HG03280 (cell line): ENCODE measurements around the gene TMTC2.
"Not testable (repeated sequence)": the region's sequence is repeated elsewhere in the genome, so short reads cannot be mapped to it uniquely, and the experiment has no call there.

Experiments used
- ATAC-seq: cut with Tn5 transposase; IDR thresholded peaks from one replicate; pipeline ENCODE4 v1.9.1; 2021; ENCODE audit warnings: mild to moderate bottlenecking, moderate library complexity; ENCODE audit not compliant: unreplicated experiment

The TMTC2 gene

DNA sequence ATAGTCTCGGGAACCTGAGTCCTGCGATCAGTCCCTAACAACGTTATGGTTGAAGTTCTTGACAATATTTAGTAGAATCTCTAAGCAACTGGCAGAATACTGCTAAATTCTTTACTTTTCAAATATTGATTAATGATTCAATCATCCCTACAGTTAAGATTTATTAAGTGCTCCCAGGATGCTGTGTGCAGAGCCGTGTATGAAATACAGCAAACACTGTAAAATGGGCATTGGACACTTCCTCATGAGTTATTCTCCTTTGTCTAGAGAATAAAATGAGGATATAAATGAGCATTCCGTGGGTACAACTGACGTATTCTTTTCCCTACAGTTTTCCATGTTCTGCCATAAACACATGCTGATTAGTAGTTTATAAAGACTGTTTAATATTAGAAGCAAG is 372.4 kb downstream of the TMTC2 start:
- no peak for ATAC-seq

- ATAC-seq: no peak
Observed at GRCh38 chr12:83065562-83065961, 378.9 kb downstream of the TMTC2 start.

GRCh38 chr12:83067981-83068380 is 381.3 kb downstream of the TMTC2 start:
- ATAC-seq: no peak

- no peak for ATAC-seq
Observed at GRCh38 chr12:83074358-83074894, 387.7 kb downstream of the TMTC2 start.

- ATAC-seq: no peak
Observed at GRCh38 chr12:83075471-83075870, 388.8 kb downstream of the TMTC2 start.

- no peak for ATAC-seq
Observed at GRCh38 chr12:83077041-83077440, 390.3 kb downstream of the TMTC2 start.

DNA sequence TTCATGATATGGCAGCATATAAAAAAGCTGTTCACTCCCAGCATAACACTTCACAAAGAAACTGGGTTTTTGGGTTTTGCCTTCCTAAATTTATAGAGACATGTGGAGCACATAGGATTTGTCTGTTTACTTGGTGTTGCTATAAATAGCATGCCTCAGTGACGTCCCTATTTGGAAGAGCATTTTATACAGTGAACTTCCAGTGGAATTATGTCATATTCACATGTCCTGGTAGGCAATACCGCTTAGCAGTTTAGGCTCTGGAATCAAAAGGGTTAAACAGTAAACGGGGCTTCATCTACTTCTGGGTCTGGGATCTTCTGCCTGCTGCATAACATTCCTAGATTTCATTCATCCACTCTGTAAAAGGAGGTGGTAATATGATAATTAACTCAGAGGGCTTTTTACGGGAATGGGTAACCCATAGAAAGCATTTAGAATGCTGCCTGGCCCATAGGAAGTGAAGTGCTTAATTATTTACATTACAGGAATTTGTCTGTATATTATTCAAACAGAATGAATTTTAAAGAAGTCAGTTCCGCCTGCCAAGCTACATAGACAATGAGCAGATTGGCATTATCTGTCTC is 396.1 kb downstream of the TMTC2 start:
- ATAC-seq: no peak

DNA sequence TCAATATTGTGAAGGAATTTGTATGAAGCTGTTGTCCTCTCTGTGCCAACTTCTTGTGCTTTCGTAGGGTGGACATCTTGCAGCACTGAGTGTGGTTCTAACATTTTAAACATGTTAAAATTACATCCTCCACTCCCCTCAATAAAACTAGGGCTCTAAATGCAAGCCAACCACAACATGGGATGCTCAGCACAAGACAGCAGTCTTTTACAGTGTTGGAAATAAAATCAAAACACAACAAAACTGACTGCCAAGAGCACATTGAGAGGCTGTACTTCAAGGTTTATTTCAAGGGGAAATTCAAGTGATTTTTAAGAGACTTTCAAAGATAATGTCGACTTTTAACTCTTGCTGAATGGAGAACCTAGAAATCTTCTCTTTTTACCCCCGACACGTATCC is 396.9 kb downstream of the TMTC2 start:
- ATAC-seq: no peak

GRCh38 chr12:83084516-83085234 is 398.0 kb downstream of the TMTC2 start:
- no peak for ATAC-seq

- no peak for ATAC-seq
Observed at GRCh38 chr12:83086023-83086422, 399.3 kb downstream of the TMTC2 start.

DNA sequence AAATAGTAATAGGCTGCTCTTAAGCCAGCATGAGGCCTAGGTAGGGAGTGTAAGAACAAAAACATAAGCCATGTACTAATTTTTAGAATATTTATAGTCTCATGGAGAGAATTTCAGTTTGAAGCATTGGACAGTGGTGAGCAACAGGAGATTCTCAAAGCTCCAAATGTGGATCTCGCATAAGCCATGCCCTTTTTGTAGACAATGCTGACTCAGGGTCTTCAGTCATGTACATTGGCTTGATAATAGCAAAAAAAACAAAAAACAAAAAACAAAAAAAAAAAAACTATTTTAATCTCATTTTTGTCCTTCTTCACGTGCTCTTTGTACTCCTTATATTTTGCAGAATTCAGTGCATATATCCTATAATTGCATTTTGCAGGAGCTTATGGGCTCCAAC is 402.9 kb downstream of the TMTC2 start:
- ATAC-seq: no peak

DNA sequence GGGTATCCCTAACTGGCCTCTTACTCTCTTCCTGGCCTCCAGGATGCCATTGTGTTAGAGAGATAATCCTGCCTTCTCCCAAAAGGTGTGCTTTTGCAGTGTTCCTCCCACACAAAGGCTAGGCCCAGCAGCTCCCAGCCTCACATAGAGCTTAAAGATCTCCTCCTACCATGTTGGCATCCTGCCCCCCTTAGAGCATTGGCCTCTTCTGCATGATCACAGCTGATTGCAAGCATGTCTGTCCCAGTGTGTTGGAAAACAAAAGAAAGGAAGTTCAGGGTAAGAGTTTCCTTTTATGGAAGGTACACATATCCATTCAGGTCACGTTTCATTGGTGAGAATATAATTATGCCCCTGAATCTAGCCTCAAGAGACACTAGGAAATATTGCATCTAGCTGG is 405.4 kb downstream of the TMTC2 start:
- no peak for ATAC-seq

DNA sequence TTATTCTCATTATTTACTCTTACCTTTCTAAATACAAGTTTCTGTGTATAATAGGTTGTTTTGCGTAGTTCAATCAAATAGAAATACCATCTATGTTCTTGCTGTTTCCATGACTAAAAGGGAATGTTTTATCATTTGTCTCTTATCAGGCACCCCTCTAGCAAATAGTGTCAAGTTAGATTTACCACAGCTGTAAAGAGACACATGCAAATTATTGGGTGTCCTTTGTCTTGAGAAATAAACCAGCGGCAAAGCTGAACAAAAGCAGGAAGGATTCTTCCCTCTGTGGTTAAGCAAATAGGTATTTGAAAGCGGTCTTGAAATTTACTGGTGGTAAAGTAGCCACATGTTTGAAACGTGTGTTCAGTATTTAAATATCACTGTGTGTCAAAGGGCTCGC is 405.9 kb downstream of the TMTC2 start:
- no peak for ATAC-seq

DNA sequence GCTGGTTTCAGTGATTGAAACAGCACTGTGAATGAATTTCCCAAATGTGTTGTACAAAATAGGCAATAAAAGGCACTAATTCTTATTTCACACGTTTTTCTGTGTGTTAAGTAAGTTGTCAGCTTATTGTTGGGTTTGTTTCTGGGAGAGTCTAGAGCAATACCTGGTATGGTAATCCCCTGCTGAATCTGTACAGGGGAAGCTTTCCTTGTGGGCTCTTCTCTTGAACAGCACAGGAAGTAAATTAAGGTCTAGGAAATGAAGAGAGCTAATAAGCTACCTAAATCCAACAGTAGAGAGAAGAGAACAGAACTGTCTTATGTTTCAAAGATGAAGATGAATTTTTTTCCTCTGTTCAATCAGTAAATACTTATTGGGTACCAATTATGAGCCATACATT is 406.7 kb downstream of the TMTC2 start:
- no peak for ATAC-seq

DNA sequence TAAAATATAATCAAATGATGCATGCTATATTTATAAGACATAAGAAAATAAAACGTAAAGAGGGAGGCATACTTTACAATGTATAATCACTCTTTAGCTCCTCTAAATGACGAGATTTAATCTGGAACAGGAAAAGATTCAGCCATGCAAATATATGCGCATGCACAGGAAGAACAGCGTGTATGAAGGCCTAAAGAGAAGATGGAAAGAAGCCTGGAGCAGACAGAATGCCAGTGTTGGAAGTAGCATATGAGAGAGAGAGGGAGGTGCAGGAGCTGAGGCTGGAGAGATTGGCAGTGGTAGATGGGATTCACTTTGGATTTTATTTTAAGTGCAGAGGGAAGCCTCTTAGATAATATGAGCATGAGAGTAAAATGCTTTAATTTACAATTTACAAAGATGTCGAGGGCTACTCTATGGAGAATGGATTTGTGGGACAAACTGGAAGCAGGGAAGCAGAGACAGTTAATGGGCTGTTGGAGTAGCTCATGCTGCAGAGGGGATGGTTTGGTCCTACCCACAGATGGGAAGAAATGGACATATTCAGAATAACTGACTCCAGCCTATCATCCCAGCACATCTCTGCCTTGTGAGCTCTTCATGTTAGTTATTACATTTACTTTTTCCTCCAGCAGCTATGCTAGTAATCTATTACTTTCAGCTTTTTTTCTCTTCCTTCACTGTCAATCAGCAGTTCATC is 411.1 kb downstream of the TMTC2 start:
- ATAC-seq: no peak

- no peak for ATAC-seq
Observed at GRCh38 chr12:83099436-83099835, 412.7 kb downstream of the TMTC2 start.

DNA sequence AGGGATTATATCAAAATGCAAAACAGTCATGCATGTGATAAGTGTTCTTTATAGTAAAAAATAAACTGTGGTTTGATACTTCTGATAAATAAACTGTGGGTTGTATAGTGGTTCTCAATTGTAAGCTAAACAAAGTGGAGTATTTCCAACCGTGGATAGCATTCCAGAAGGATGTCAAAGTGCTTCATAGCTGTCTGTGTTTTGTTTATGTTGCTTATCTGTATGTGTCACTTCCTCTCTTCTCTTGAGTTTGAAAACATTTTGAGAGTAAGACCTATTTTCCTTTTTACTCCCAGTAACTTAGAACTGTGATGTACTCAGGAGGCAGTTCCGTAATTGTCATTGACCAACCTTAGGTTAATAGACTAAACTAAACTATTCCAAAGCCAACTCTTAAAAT is 415.8 kb downstream of the TMTC2 start:
- no peak for ATAC-seq

DNA sequence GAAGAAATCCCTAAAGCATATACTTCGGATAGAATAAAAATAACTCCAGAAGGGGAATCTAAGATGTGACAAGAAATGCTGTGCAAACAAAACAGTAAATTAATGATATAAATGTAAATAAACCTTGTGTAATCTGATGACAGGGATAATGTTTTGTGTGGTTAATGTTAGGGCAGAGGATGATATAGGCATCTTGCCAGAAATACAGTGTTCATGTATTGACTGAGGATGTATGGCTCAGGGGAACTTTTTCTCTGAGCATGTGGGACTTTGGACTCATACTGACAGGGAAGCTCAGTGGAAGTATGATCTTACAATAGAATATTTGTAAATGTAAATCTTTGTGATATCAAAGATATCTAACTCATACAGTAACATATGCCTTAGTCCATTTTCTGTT is 420.2 kb downstream of the TMTC2 start:
- no peak for ATAC-seq

DNA sequence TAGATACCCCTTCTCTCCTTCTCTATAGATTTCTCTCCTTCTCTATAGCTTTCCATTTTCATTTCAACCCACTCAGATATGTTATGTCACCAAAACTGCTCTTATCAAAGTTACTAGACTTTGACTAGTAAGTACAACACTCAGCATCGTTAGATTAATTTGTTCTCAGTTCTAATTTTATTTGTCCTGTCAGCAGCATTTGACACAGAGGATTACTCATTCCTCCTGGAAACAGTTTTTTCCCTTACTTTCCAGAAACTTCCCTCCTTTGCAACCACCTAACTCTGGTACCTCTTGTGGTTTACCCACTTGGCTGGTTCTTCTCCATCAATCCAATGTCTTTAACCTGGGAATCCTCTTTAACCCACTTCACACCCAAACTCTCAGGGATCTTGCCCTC is 423.7 kb downstream of the TMTC2 start:
- ATAC-seq: no peak

- ATAC-seq: no peak
Observed at GRCh38 chr12:83113945-83114344, 427.2 kb downstream of the TMTC2 start.

- ATAC-seq: no peak
Observed at GRCh38 chr12:83114966-83115365, 428.3 kb downstream of the TMTC2 start.

GRCh38 chr12:83117926-83118325 is 431.2 kb downstream of the TMTC2 start:
- ATAC-seq: not testable (repeated sequence)
